ENCODE data around the gene RERE. TPM values are rescaled to one million over a fixed set of nuclear protein-coding genes. Genes with fewer than 3 reads are reported as not detected.
A peak's percentile ranks its signal among the peaks of the same experiment; 100 is the strongest.

Gene RERE
- total RNA-seq, 4 donors from 2014 or later: 118 to 244 (median 131) TPM

GRCh38 chr1:8388732-8389562 lies 428.5 kb downstream of the RERE start:
- Histone ChIP-seq H3K9me3 (no peaks in the 10 kb centered on the region), H3K27ac (no peak overlapping the region), H3K36me3 (no peaks in the 10 kb centered on the region), H3K27me3 (no peaks in the 10 kb centered on the region), H3K4me1 (peaks cover 28 to 64% of the 10 kb centered on the region in 2 donors), H3K4me3 (replicated peaks in 1 of 3) (no peak overlapping the region)
- TF ChIP-seq POLR2A (IDR thresholded peaks at IDR 0.05) (no peak), CTCF (IDR thresholded peaks at IDR 0.05) (no peak)
- no peak for DNase-seq
- 93 to 94% methylated on average over 12 of the region's 12 CpGs for WGBS, 2 donors
- intact Hi-C loops (cut with DNase I): no loop called here

- intact Hi-C loops (cut with DNase I): no loop called here
- H3K27me3 ChIP-seq: no peaks in the 10 kb centered on the region
- no peak overlapping the region for H3K4me3 ChIP-seq (replicated peaks in 1 of 3)
- peaks cover 39 to 70% of the 10 kb centered on the region in 2 donors for H3K4me1 ChIP-seq
- DNase-seq: no peak
- H3K36me3 ChIP-seq: no peaks in the 10 kb centered on the region
- TF ChIP-seq CTCF (IDR thresholded peaks at IDR 0.05) (no peak), POLR2A (IDR thresholded peaks at IDR 0.05) (no peak)
- H3K9me3 ChIP-seq: no peaks in the 10 kb centered on the region
- H3K27ac ChIP-seq: no peak overlapping the region
These were observed 431.2 kb downstream of the RERE start for GRCh38 chr1:8386247-8386646.

GRCh38 chr1:8384577-8384976 lies 432.9 kb downstream of the RERE start:
- no peaks in the 10 kb centered on the region for H3K27me3 ChIP-seq
- intact Hi-C loops (cut with DNase I): no loop called here
- no peak for DNase-seq
- no peaks in the 10 kb centered on the region for H3K36me3 ChIP-seq
- peak overlapping the region in 1 of 3 donors; percentile 26 for H3K27ac ChIP-seq
- WGBS, 2 donors: 63 to 73% methylated on average over 2 of the region's 2 CpGs
- H3K4me1 ChIP-seq: peaks cover 49 to 70% of the 10 kb centered on the region in 2 donors
- H3K4me3 ChIP-seq (replicated peaks in 1 of 3): no peak overlapping the region
- no peaks in the 10 kb centered on the region for H3K9me3 ChIP-seq
- no peak for TF ChIP-seq POLR2A (IDR thresholded peaks at IDR 0.05)
- TF ChIP-seq CTCF (IDR thresholded peaks at IDR 0.05): no peak

- Histone ChIP-seq H3K4me3 (replicated peaks in 1 of 3) (no peak overlapping the region), H3K36me3 (no peaks in the 10 kb centered on the region), H3K9me3 (no peaks in the 10 kb centered on the region), H3K4me1 (peaks cover 52 to 75% of the 10 kb centered on the region in 2 donors), H3K27ac (peak overlapping the region in 1 of 3 donors; percentile 32), H3K27me3 (no peaks in the 10 kb centered on the region)
- intact Hi-C loops (cut with DNase I): no loop called here
- DNase-seq: no peak
- WGBS, 2 donors: 78 to 85% methylated on average over 6 of the region's 6 CpGs
- TF ChIP-seq CTCF (IDR thresholded peaks at IDR 0.05) (no peak), POLR2A (IDR thresholded peaks at IDR 0.05) (no peak)
These were observed 433.4 kb downstream of the RERE start for GRCh38 chr1:8384088-8384487.

All from thyroid gland (tissue), 4 donors.